Osteocyte (in vitro differentiated cells): ENCODE measurements around the gene CFAP107. TPM values are rescaled to one million over a fixed set of nuclear protein-coding genes. Genes with fewer than 3 reads are reported as not detected.

Experiments
- DNase-seq: peaks from one replicate; pipeline ENCODE4 v3.0.0; 2021; ENCODE audit warnings: mixed read lengths; ENCODE audit not compliant: unreplicated experiment; ENCODE audit errors: extremely low spot score
- H3K27ac Mint-ChIP-seq: one replicate; pipeline ENCODE4 v1.8.0; 2021; ENCODE audit warnings: mild to moderate bottlenecking, mixed read lengths; ENCODE audit not compliant: unreplicated experiment
- H3K27me3 Mint-ChIP-seq: one replicate; pipeline ENCODE4 v1.8.0; 2021; ENCODE audit warnings: mixed read lengths; ENCODE audit not compliant: unreplicated experiment
- H3K36me3 Mint-ChIP-seq: one replicate; pipeline ENCODE4 v1.8.0; 2021; ENCODE audit warnings: mixed read lengths; ENCODE audit not compliant: unreplicated experiment
- H3K4me1 Mint-ChIP-seq: one replicate; pipeline ENCODE4 v1.8.0; 2021; ENCODE audit warnings: mixed read lengths; ENCODE audit not compliant: unreplicated experiment
- H3K4me3 Mint-ChIP-seq: one replicate; pipeline ENCODE4 v1.8.0; 2021; ENCODE audit warnings: mild to moderate bottlenecking, moderate library complexity, mixed read lengths; ENCODE audit not compliant: unreplicated experiment
- H3K9me3 Mint-ChIP-seq: one replicate; pipeline ENCODE4 v1.8.0; 2021; ENCODE audit warnings: mixed read lengths; ENCODE audit not compliant: unreplicated experiment
- CTCF ChIP-seq: fragments of 200-600 bp; sonication (generic); IDR thresholded peaks from 2 replicates; pipeline ENCODE4 v1.5.0; 2021; ENCODE audit warnings: antibody characterized with exemption, mild to moderate bottlenecking, moderate library complexity
- total RNA-seq: library from RNA; stranded (reverse); gene quantifications from 2 replicates; pipeline ENCODE4 v1.2.1, GENCODE V29; 2021

Gene CFAP107
- total RNA-seq, 1 donor from 2014 or later = not detected

GRCh38 chr1:12762766-12763165 lies 16.8 kb downstream of the CFAP107 start:
- Mint-ChIP-seq H3K9me3 (peaks cover 6% of the 10 kb centered on the region), H3K36me3 (no peaks in the 10 kb centered on the region), H3K4me3 (no peak overlapping the region), H3K27ac (no peak overlapping the region), H3K27me3 (peaks cover 4% of the 10 kb centered on the region), H3K4me1 (no peaks in the 10 kb centered on the region)
- TF ChIP-seq CTCF = no peak
- no peak for DNase-seq

- H3K4me1 Mint-ChIP-seq = no peaks in the 10 kb centered on the region
- no peak overlapping the region for H3K27ac Mint-ChIP-seq
- H3K9me3 Mint-ChIP-seq = peaks cover 6% of the 10 kb centered on the region
- no peak overlapping the region for H3K4me3 Mint-ChIP-seq
- no peak for DNase-seq
- no peak for TF ChIP-seq CTCF
- H3K36me3 Mint-ChIP-seq = no peaks in the 10 kb centered on the region
- peaks cover 4% of the 10 kb centered on the region for H3K27me3 Mint-ChIP-seq
These were observed 17.5 kb downstream of the CFAP107 start for GRCh38 chr1:12763479-12763878.

- DNase-seq = no peak
- no peak for TF ChIP-seq CTCF
- no peak overlapping the region for H3K27ac Mint-ChIP-seq
- peaks cover 6% of the 10 kb centered on the region for H3K9me3 Mint-ChIP-seq
- no peak overlapping the region for H3K4me3 Mint-ChIP-seq
- peaks cover 4% of the 10 kb centered on the region for H3K27me3 Mint-ChIP-seq
- no peaks in the 10 kb centered on the region for H3K4me1 Mint-ChIP-seq
- no peaks in the 10 kb centered on the region for H3K36me3 Mint-ChIP-seq
These were observed 18.0 kb downstream of the CFAP107 start for GRCh38 chr1:12764016-12764415.

GRCh38 chr1:12769031-12769430 lies 23.0 kb downstream of the CFAP107 start:
- no peak overlapping the region for H3K27ac Mint-ChIP-seq
- peaks cover 13% of the 10 kb centered on the region for H3K9me3 Mint-ChIP-seq
- no peaks in the 10 kb centered on the region for H3K4me1 Mint-ChIP-seq
- DNase-seq = no peak
- no peak for TF ChIP-seq CTCF
- H3K4me3 Mint-ChIP-seq = no peak overlapping the region
- H3K36me3 Mint-ChIP-seq = no peaks in the 10 kb centered on the region
- H3K27me3 Mint-ChIP-seq = peaks cover 7% of the 10 kb centered on the region

- Mint-ChIP-seq H3K9me3 (peaks cover 13% of the 10 kb centered on the region), H3K4me3 (no peak overlapping the region), H3K4me1 (no peaks in the 10 kb centered on the region), H3K27me3 (peaks cover 7% of the 10 kb centered on the region), H3K27ac (no peak overlapping the region), H3K36me3 (no peaks in the 10 kb centered on the region)
- TF ChIP-seq CTCF = no peak
- DNase-seq = no peak
These were observed 24.0 kb downstream of the CFAP107 start for GRCh38 chr1:12769976-12770505.
